ENCODE measurements around the gene BTBD1. TPM values are rescaled to one million over a fixed set of nuclear protein-coding genes. Genes with fewer than 3 reads are reported as not detected.

The BTBD1 gene
- total and polyA plus RNA-seq, 2 donors (not counting 3 experiments of a cell fraction or from before 2014, with no cell fraction given), result 30.8 to 58.0 TPM

DNA sequence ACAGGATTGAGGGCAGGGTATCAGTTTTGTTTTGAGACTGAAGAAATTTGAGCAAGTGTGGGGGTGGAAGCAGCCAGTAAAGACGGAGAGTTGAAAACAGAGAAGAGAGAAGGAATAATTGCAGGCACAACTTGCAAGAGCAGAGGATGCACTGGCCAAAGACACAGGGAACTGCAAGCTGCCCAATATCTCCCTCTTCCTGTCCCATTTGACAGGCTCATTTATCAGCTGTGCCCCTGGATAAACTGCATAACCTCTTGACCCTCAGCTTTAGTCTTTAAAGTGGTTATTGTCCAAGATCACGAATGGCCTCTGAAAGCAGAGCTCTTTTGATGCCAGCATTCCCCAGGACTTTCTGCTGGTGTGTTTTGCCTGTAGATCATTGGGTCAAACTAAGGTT lies 86.1 kb downstream of the BTBD1 start:
- H2AFZ ChIP-seq (ENCODE audit: low read depth, low read length), result no peak overlapping the region
- no peak for DNase-seq (ENCODE audit: low read depth, low spot score)
- no peaks in the 10 kb centered on the region for H3K79me2 ChIP-seq (ENCODE audit: control insufficient read depth, insufficient read depth, low read length)
- no peak for FAIRE-seq
- BruUV-seq (replicated peaks), result no TSS peak
- H3K9me1 ChIP-seq (replicated peaks; ENCODE audit: control insufficient read depth, extremely low read depth, insufficient read depth, low read length), result no peaks in the 10 kb centered on the region
- dilution Hi-C loops (cut with MboI; ENCODE audit: extremely low pct_ligation_motif_present, low sequenced_read_pairs), result no loop called here
- POLR2A ChIA-PET, result no interaction called here
- intact Hi-C loops (cut with micrococcal nuclease), result no loop called here
- no peak overlapping the region for H3K4me3 ChIP-seq (replicated peaks in 1 of 3; ENCODE audit: insufficient read depth in 1 of 3, low read depth in 1 of 3, low read length in 3 of 3)
- H3K27ac ChIP-seq (ENCODE audit: insufficient read depth, low read depth, low read length), result no peak overlapping the region
- no peaks in the 10 kb centered on the region for H4K20me1 ChIP-seq (replicated peaks; ENCODE audit: control insufficient read depth, extremely low read depth, insufficient read depth, low read length)
- TF ChIP-seq POLR2AphosphoS5 (IDR thresholded peaks at IDR 0.05; ENCODE audit: insufficient read depth, low read depth, low read length) (no peak), FOS (IDR thresholded peaks at IDR 0.05; ENCODE audit: borderline replicate concordance, insufficient read depth, low read length) (no peak), JUN (IDR thresholded peaks at IDR 0.05; ENCODE audit: borderline replicate concordance, insufficient read depth, insufficient read length, low read depth) (no peak), MYC (IDR thresholded peaks at IDR 0.05; ENCODE audit: low read depth, low read length) (no peak), POLR2A (IDR thresholded peaks at IDR 0.05; ENCODE audit: low read depth, low read length) (no peak), EZH2 (IDR thresholded peaks at IDR 0.05; ENCODE audit: borderline replicate concordance, low read depth, low read length, severe bottlenecking) (no peak), GATA2 (IDR thresholded peaks at IDR 0.05; ENCODE audit: insufficient read depth, insufficient read length, low read depth, low read length) (no peak)
- TF ChIP-seq, protein P1, sequence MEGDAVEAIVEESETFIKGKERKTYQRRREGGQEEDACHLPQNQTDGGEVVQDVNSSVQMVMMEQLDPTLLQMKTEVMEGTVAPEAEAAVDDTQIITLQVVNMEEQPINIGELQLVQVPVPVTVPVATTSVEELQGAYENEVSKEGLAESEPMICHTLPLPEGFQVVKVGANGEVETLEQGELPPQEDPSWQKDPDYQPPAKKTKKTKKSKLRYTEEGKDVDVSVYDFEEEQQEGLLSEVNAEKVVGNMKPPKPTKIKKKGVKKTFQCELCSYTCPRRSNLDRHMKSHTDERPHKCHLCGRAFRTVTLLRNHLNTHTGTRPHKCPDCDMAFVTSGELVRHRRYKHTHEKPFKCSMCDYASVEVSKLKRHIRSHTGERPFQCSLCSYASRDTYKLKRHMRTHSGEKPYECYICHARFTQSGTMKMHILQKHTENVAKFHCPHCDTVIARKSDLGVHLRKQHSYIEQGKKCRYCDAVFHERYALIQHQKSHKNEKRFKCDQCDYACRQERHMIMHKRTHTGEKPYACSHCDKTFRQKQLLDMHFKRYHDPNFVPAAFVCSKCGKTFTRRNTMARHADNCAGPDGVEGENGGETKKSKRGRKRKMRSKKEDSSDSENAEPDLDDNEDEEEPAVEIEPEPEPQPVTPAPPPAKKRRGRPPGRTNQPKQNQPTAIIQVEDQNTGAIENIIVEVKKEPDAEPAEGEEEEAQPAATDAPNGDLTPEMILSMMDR (IDR thresholded peaks at IDR 0.05; ENCODE audit: extremely low read depth in 1 of 2, insufficient read depth in 1 of 2, low read depth in 1 of 2, low read length in 2 of 2), result no peak
- TF ChIP-seq, protein P2, sequence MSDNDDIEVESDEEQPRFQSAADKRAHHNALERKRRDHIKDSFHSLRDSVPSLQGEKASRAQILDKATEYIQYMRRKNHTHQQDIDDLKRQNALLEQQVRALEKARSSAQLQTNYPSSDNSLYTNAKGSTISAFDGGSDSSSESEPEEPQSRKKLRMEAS (IDR thresholded peaks at IDR 0.05; ENCODE audit: insufficient read depth, insufficient read length), result no peak
- CTCF ChIA-PET, result no interaction called here
- H3K27me3 ChIP-seq (ENCODE audit: control insufficient read depth in 2 of 2, insufficient read depth in 2 of 2, low read length in 2 of 2), result no peaks in the 10 kb centered on the region
- no peaks in the 10 kb centered on the region for H3K36me3 ChIP-seq (ENCODE audit: control insufficient read depth in 2 of 2, extremely low read depth in 1 of 2, insufficient read depth in 2 of 2, low read length in 2 of 2)
- no peaks in the 10 kb centered on the region for H3K9me3 ChIP-seq (replicated peaks; ENCODE audit: control insufficient read depth, insufficient read depth, low read length)
- H3K9ac ChIP-seq (replicated peaks; ENCODE audit: extremely low read depth, insufficient read depth, low read length), result no peak overlapping the region
- H3K4me1 ChIP-seq (ENCODE audit: control insufficient read depth, extremely low read depth, insufficient read depth, low read length), result peaks cover 4% of the 10 kb centered on the region
- no peak overlapping the region for H3K4me2 ChIP-seq (ENCODE audit: insufficient read depth, low read length)
